Stimulated activated naive CD8-positive, alpha-beta T cell treated with anti-CD3 and anti-CD28 coated beads, Interleukin-15, amount 100 ng/mL, for 72 hours (primary cell): Measurements from ENCODE around the gene IFI16.
"Not testable (repeated sequence)": the region's sequence is repeated elsewhere in the genome, so short reads cannot be mapped to it uniquely, and the experiment has no call there.

ENCODE experiments used
- ATAC-seq: fragments of 150-1000 bp; cut with Tn5 transposase; 2 replicates; pipeline ENCODE4 v1.10.0; 2021; ENCODE audit warnings: mild to moderate bottlenecking, moderate library complexity
- DNase-seq, 2 donors: peaks; one replicate each; pipeline ENCODE4 v3.0.0; 2021 to 2022
- H3K27ac Mint-ChIP-seq, 2 donors: one replicate each; pipeline ENCODE4 v1.8.0; 2022; ENCODE audit warnings: mild to moderate bottlenecking in 2 of 2, mixed read lengths in 2 of 2, moderate library complexity in 2 of 2
- H3K27me3 Mint-ChIP-seq: one replicate; pipeline ENCODE4 v1.8.0; 2022; ENCODE audit warnings: mixed read lengths
- H3K4me1 Mint-ChIP-seq: one replicate; pipeline ENCODE4 v1.8.0; 2022; ENCODE audit warnings: mild to moderate bottlenecking, mixed read lengths
- H3K4me3 Mint-ChIP-seq, 2 donors: one replicate each; pipeline ENCODE4 v1.8.0; 2022; ENCODE audit warnings: mild to moderate bottlenecking in 2 of 2, mixed read lengths in 2 of 2, moderate library complexity in 1 of 2
- H3K9me3 Mint-ChIP-seq, 2 donors: one replicate each; pipeline ENCODE4 v1.8.0; 2022; ENCODE audit warnings: mixed read lengths in 2 of 2

IFI16 gene

GRCh38 chr1:159090286-159091179, 80.8 kb downstream of the IFI16 start:
- peak overlapping the region in 1 of 2 donors; percentile 46 for H3K27ac Mint-ChIP-seq
- ATAC-seq, result no peak
- DNase-seq, result no peak
- no peaks in the 10 kb centered on the region for H3K9me3 Mint-ChIP-seq
- peaks cover 45% of the 10 kb centered on the region for H3K4me1 Mint-ChIP-seq
- H3K4me3 Mint-ChIP-seq, result peak overlapping the region in 1 of 2 donors; percentile 23
- no peaks in the 10 kb centered on the region for H3K27me3 Mint-ChIP-seq

- Mint-ChIP-seq H3K27me3 (no peaks in the 10 kb centered on the region), H3K9me3 (no peaks in the 10 kb centered on the region), H3K4me1 (peaks cover 45% of the 10 kb centered on the region), H3K27ac (peak overlapping the region; percentile 8 to 89), H3K4me3 (peak overlapping the region; percentile 27 to 48)
- ATAC-seq (peak; percentile 25), DNase-seq (no peak)
Measured at GRCh38 chr1:159091180-159091560, 81.5 kb downstream of the IFI16 start.

- Mint-ChIP-seq H3K27me3 (no peaks in the 10 kb centered on the region), H3K27ac (peak overlapping the region; percentile 8 to 89), H3K9me3 (no peaks in the 10 kb centered on the region), H3K4me1 (peaks cover 45% of the 10 kb centered on the region), H3K4me3 (peak overlapping the region; percentile 27 to 48)
- DNase-seq, result peak in 1 of 2 donors; percentile 26
- peak; percentile 93 for ATAC-seq
Measured at GRCh38 chr1:159091607-159092031, 81.9 kb downstream of the IFI16 start.

- Mint-ChIP-seq H3K9me3 (no peaks in the 10 kb centered on the region), H3K27ac (peak overlapping the region; percentile 89 to 90), H3K4me1 (peaks cover 45% of the 10 kb centered on the region), H3K27me3 (no peaks in the 10 kb centered on the region), H3K4me3 (peak overlapping the region in 1 of 2 donors; percentile 27)
- ATAC-seq (no peak), DNase-seq (no peak)
Measured at GRCh38 chr1:159092036-159092760, 82.5 kb downstream of the IFI16 start.

- Mint-ChIP-seq H3K4me3 (no peak overlapping the region), H3K9me3 (no peaks in the 10 kb centered on the region), H3K27ac (no peak overlapping the region), H3K4me1 (no peaks in the 10 kb centered on the region), H3K27me3 (peaks cover 40% of the 10 kb centered on the region)
- DNase-seq (no peak), ATAC-seq (no peak)
Measured at GRCh38 chr1:159098596-159098995, 88.9 kb downstream of the IFI16 start.

- H3K27ac Mint-ChIP-seq, result no peak overlapping the region
- no peak overlapping the region for H3K4me3 Mint-ChIP-seq
- H3K4me1 Mint-ChIP-seq, result no peaks in the 10 kb centered on the region
- ATAC-seq (no peak), DNase-seq (no peak)
- no peaks in the 10 kb centered on the region for H3K9me3 Mint-ChIP-seq
- peaks cover 44% of the 10 kb centered on the region for H3K27me3 Mint-ChIP-seq
Measured at GRCh38 chr1:159100589-159100988, 90.9 kb downstream of the IFI16 start.

GRCh38 chr1:159103021-159103420, 93.3 kb downstream of the IFI16 start:
- H3K4me3 Mint-ChIP-seq, DNase-seq, ATAC-seq, H3K4me1 Mint-ChIP-seq, H3K27ac Mint-ChIP-seq, H3K9me3 Mint-ChIP-seq: not testable (repeated sequence)
- H3K27me3 Mint-ChIP-seq, result peaks cover 64% of the 10 kb centered on the region
